GM21528 (cell line): ENCODE results near the gene TNNI3.
"Not testable (repeated sequence)": the region's sequence is repeated elsewhere in the genome, so short reads cannot be mapped to it uniquely, and the experiment has no call there.

ENCODE experiments used
- ATAC-seq: cut with Tn5 transposase; IDR thresholded peaks from one replicate; pipeline ENCODE4 v1.9.1; 2021; ENCODE audit warnings: mild to moderate bottlenecking, moderate library complexity; ENCODE audit not compliant: unreplicated experiment, low FRiP score

Gene TNNI3

GRCh38 chr19:55157064-55157908, at the start of gene TNNI3:
Gene TNNI3 (minus strand): TSS chr19:55157732. CDS start chr19:55157589, 143 bp downstream.
- no peak for ATAC-seq

DNA sequence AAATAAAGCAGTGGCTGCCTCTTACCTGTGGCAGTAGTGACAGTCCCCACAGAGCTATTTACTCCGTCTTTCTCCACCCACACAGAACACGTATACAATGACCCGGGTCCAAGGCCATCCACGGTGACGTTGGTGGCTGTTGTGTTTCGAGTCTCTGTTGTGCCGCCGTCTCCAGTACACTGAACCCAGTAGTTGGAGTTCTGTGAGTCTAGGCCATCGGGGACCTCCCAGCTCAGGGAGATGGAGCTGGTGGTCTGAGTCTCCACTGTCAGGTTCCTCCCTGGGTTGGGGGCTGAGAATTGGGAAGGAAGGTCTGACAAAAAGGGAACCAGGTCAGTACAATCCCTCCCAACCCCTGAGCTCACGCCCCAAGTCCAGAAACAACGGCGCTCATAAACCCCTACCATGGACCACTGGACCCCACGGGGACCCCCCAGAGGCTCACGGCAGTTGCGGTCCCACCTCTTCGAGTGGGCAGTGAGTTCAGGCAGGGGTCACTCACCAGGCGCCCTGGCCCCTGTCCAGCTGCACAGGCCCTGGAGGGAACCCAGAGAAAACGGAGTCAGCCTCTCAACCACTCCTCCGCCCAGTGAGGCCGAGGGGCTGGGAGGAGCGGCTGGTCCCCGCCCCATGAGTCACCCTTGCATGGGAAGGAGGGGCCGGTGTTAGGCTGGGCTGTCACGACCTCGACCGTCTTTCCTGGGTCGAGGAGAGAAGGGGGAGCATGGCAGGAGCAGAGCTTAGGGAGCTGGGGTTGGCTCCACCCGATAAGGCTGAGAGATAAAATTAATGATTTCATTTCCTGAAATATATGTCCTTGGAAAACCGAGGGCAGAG, 49.4 kb upstream of the TNNI3 start:
- ATAC-seq = no peak

- ATAC-seq = not testable (repeated sequence)
These were observed 44.7 kb upstream of the TNNI3 start for GRCh38 chr19:55202199-55202598.

DNA sequence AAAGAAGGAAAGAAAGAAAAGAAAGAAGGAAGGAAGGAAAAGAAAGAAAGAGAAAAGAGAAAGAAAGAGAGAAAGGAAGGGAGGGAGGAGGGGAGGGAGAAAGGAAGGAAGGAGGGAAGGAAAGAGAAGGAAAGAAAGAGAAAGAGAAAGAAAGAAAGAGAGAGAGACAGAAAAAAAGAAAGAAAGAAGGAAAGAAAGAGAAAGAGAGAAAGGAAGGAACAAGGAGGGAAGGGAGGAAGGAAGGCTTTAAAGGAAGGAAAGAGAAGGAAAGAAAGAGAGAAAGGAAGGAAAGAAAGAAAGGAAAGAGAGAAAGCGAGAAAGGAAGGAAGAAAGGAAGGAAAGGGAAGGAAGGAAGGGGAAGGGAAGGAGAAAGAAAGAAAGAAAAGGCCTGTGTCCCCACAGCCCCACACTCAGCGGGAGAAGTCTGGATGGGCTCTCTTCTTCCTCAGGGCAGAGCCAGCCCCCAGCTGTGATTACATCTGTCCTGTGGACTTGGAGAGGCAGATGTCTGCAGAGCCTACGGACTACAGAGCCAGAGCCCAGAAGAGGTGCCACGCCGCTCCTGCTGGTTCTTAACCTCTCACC, 42.2 kb upstream of the TNNI3 start:
- no peak for ATAC-seq

DNA sequence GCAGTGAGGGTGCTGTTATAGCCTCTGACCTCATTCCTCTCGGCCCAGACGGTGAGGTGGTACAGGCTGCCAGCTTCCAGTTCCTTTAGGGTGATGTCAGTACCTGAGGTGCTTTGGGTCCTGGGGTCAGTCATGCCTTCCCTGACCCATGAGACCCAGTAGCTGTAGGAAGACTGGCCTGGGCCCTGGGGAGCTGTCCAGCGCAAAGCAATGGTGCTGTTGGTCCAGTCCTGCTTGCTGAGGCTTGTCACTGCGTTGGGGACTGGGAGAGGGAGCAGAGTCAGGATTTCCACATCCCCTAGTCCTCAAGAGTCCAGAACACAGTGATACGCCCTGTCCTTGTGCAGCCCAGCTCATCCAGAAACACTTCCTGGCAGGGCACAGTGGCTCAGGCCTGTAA, 41.1 kb upstream of the TNNI3 start:
- no peak for ATAC-seq

- no peak for ATAC-seq
These were observed 40.0 kb upstream of the TNNI3 start for GRCh38 chr19:55197528-55197927.

GRCh38 chr19:55196803-55197202, 39.3 kb upstream of the TNNI3 start:
- ATAC-seq = no peak

GRCh38 chr19:55193481-55193880, 35.9 kb upstream of the TNNI3 start:
- no peak for ATAC-seq

DNA sequence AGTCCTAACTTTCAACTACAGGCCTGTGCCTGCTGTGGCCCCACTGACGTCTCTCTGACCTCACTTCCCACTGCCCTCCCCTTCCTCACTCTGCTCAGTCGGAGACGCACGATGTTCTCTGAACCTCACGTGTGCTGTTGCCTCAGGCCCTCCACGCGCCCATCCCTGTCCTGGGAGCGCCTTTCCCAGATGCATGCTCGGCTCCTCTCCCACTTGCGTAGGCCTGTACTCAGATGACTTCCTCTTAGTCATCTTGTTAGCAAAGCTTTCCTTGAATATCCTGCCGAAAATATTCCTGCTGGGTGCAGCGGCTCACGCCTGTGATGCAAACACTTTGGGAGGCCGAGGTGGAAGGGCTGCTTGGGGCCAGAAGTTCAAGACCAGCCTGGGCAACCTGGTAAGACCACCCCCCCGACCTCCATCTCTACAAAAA, 31.9 kb upstream of the TNNI3 start:
- no peak for ATAC-seq

- no peak for ATAC-seq
These were observed 31.1 kb upstream of the TNNI3 start for GRCh38 chr19:55188625-55189024.

GRCh38 chr19:55186080-55186479, 28.5 kb upstream of the TNNI3 start:
- no peak for ATAC-seq

DNA sequence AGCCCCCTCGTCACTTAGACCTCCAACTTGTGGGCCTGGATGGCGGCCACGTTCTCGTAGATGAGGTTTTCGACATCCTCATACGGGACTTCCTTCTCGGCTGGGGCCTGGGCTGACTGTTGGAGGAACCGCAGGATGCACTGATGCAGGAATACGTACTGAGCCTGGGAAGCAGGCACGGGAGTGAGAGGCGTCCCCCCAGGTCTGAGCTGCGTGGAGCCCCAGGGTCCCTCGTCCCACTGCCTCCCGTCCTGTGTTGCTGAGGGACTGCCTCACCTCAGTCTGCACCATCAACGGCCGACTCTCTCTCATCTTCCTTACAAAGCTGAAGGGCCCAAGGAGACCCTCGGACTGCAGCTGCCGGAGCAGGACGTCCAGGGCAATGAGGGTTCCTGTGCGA, 24.2 kb upstream of the TNNI3 start:
- no peak for ATAC-seq

- peak; percentile 19 for ATAC-seq
These were observed 22.3 kb upstream of the TNNI3 start, which contains the start of gene SYT5 for GRCh38 chr19:55179606-55180484. Gene SYT5 (minus strand): TSS chr19:55180289. CDS start chr19:55179041, 1,248 bp downstream.

- ATAC-seq = peak; percentile 56
These were observed 21.5 kb upstream of the TNNI3 start for GRCh38 chr19:55178781-55179599.

DNA sequence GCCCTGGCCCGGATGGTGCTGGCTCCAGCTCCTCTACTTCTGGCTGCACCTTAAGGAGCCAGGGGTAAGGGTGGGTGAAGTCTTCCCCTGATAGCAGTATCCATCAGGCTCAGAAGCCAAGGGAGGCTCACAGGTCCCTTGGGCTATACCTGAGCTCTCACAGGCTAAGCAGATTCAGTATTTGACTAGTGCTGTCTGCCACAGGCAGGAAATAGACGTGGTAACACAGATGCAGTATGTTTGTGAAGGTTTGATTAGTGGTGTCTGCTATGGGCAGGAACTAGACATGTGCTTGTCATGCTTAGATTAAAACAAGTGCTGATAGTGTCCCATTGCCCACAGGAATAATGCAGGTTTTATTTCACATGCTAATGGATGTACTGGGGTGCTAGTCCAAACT, 18.5 kb upstream of the TNNI3 start:
- ATAC-seq = no peak

GRCh38 chr19:55175117-55175867, 17.8 kb upstream of the TNNI3 start:
- no peak for ATAC-seq

DNA sequence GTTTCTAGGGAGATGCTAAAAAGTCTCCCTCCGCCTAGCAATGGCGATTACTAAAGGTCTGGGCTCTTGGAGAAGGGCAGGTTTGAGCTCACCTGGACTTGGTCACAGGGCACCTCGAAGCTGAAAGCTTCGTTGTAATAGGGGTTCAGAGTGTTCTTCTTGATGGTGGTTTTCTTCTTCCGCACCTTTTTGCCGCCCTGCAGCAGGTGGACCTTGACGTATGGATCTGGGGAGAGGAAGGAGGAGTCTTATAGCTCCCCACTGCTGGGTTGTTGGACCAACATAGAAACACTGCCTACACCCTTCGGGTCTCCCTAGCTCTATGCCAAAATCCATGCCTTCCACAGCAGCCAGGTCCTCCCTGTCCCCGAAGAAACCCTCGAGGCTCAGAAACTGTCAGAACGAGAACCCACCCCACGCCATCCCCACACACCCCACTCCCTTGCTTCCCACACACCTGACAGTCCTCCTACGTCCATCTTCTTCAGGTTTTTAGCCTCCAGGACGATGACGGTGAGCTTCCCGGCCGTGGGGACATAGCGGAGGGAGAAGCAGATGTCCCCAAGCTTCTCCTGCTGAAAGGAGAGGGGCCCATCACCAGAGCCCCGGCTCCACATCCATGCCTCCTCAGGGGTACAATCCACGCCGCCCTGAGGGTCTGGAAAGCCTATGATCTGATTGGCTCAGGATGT, 17.0 kb upstream of the TNNI3 start:
- no peak for ATAC-seq
